Ovary (tissue), 9 donors: ENCODE measurements around the gene KRTCAP3. TPM values are rescaled to one million over a fixed set of nuclear protein-coding genes. Genes with fewer than 3 reads are reported as not detected.

Experiments
- DNase-seq, 5 donors: peaks; one replicate each; pipeline ENCODE4 v3.0.0-alpha.2; 2019 to 2020
- H3K27ac ChIP-seq, 2 donors: fragments of 200-600 bp; one replicate each; pipeline versions ENCODE4 v1.5.1 to v1.8.0; 2019 to 2022
- H3K27me3 ChIP-seq: fragments of 200-600 bp; one replicate; pipeline ENCODE4 v1.8.0; 2022
- H3K36me3 ChIP-seq: fragments of 200-600 bp; sonication (generic); one replicate; pipeline ENCODE4 v1.5.1; 2019
- H3K4me1 ChIP-seq: one replicate; pipeline ENCODE4 v1.8.1; 2013; ENCODE audit warnings: mild to moderate bottlenecking, moderate library complexity; ENCODE audit not compliant: insufficient read depth
- H3K4me3 ChIP-seq: fragments of 200-600 bp; sonication (generic); one replicate; pipeline ENCODE4 v1.5.1; 2017
- H3K9me3 ChIP-seq, 2 donors: fragments of 200-600 bp in 1 of 2; sonication (generic) in 1 of 2; one replicate each; pipeline versions ENCODE4 v1.5.1 to v1.8.1; 2013 to 2019; ENCODE audit warnings: mild to moderate bottlenecking in 1 of 2, moderate library complexity in 1 of 2
- CTCF ChIP-seq, 3 donors: fragments of 450-650 bp in 2 of 3; fragments of 200-600 bp in 1 of 3; IDR thresholded peaks; one replicate each; pipeline versions ENCODE4 v1.5.1 to v1.8.0; 2016 to 2022; ENCODE audit warnings: antibody characterized with exemption in 3 of 3, mild to moderate bottlenecking in 1 of 3
- EP300 ChIP-seq: sonication (generic); formaldehyde crosslinking; IDR thresholded peaks from one replicate; pipeline ENCODE4 v1.6.1; 2017; ENCODE audit warnings: antibody characterized with exemption
- POLR2A ChIP-seq: fragments of 450-650 bp; IDR thresholded peaks from one replicate; pipeline ENCODE4 v1.6.1; 2017; ENCODE audit warnings: antibody characterized with exemption, mild to moderate bottlenecking, moderate library complexity
- WGBS, 3 donors: extraction: QIAGEN DNeasy Blood & Tissue Kit in 1 of 3; methylation state at CpG; one replicate each; pipeline versions ENCODE4 v1.1.5 to v1.1.7; 2013 to 2017; 5-methylcytosine and 5-hydroxymethylcytosine counted together
- intact Hi-C, 4 donors: fragments of 100-400 bp; cut with DNase I; formaldehyde crosslinking; loops; one replicate each; pipeline versions ENCODE4 v1.11.0 to v1.15.1; 2022 to 2023
- polyA plus RNA-seq, 2 donors: library from polyadenylated mRNA; stranded (reverse); fragments of 200-250 nt in 1 of 2; fragments of 350-450 nt in 1 of 2; fragmentation: Illumina TruSeq in 1 of 2; extraction: RNeasy Lipid Tissue Mini Kit (QIAGEN cat#74804) in 1 of 2; gene quantifications; one replicate each; pipeline ENCODE4 v1.2.3, GENCODE V29; 2013 to 2014
- total RNA-seq, 7 donors: library from RNA; depleted of rRNA in 2 of 7; stranded (reverse); fragments of >200 nt in 2 of 7; fragmentation: NEBNext Ultra II Directional in 3 of 7; extraction: Animal tissue kit (Norgen Biotek cat#: 25700) in 3 of 7; gene quantifications; one replicate each; pipeline versions ENCODE4 v1.1.0 to v1.2.4, GENCODE V29; 2016 to 2023
- donor health status: DM: no; HTN: no; CAD: no; lungs with moderate emphysema.
- donor health status: DM: no; HTN: no; CAD: no.
- donor health status: Bipolar disorder and iron deficiency.
- donor health status: DM: yes; HTN: yes; CAD: no.
- donor health status: DM: no; HTN: no; CAD: no.
- donor health status: DM: yes; HTN: yes; CAD: no.

The KRTCAP3 gene
- total and polyA plus RNA-seq, 9 donors: 0.82 to 34.5 (median 3.6) TPM

- Histone ChIP-seq H3K27ac (no peak overlapping the region), H3K4me1 (peaks cover 2% of the 10 kb centered on the region), H3K4me3 (no peak overlapping the region), H3K27me3 (no peaks in the 10 kb centered on the region), H3K9me3 (no peaks in the 10 kb centered on the region), H3K36me3 (no peaks in the 10 kb centered on the region)
- intact Hi-C loops: no loop called here
- WGBS, 3 donors: 87 to 91% (median 89%) methylated on average over 8 of the region's 8 CpGs
- no peak for DNase-seq
- no peak for TF ChIP-seq POLR2A
- no peak for TF ChIP-seq EP300
- TF ChIP-seq CTCF (IDR thresholded peaks at IDR 0.05): no peak
Measured at GRCh38 chr2:27445155-27445554, 3.0 kb downstream of the KRTCAP3 start.

GRCh38 chr2:27445615-27446014, 3.4 kb downstream of the KRTCAP3 start:
- no peaks in the 10 kb centered on the region for H3K9me3 ChIP-seq
- no peak for DNase-seq
- no peak for TF ChIP-seq EP300
- no peaks in the 10 kb centered on the region for H3K36me3 ChIP-seq
- peaks cover 2% of the 10 kb centered on the region for H3K4me1 ChIP-seq
- WGBS, 3 donors: 83 to 88% (median 87%) methylated on average over 8 of the region's 8 CpGs
- H3K4me3 ChIP-seq: no peak overlapping the region
- no peaks in the 10 kb centered on the region for H3K27me3 ChIP-seq
- intact Hi-C loops: no loop called here
- no peak overlapping the region for H3K27ac ChIP-seq

- Histone ChIP-seq H3K36me3 (no peaks in the 10 kb centered on the region), H3K27ac (no peak overlapping the region), H3K27me3 (no peaks in the 10 kb centered on the region), H3K9me3 (no peaks in the 10 kb centered on the region), H3K4me3 (no peak overlapping the region), H3K4me1 (peaks cover 2% of the 10 kb centered on the region)
- WGBS, 3 donors: 84 to 92% (median 88%) methylated on average over 3 of the region's 3 CpGs
- DNase-seq: no peak
- TF ChIP-seq EP300 (no peak), CTCF (IDR thresholded peaks at IDR 0.05) (no peak), POLR2A (no peak)
- intact Hi-C loops: no loop called here
Measured at GRCh38 chr2:27446057-27446456, 3.9 kb downstream of the KRTCAP3 start.

- WGBS, 3 donors: 75 to 84% (median 77%) methylated on average over 3 of the region's 3 CpGs
- no peak overlapping the region for H3K4me3 ChIP-seq
- H3K27ac ChIP-seq: no peak overlapping the region
- DNase-seq: no peak
- no peaks in the 10 kb centered on the region for H3K9me3 ChIP-seq
- intact Hi-C loops: no loop called here
- TF ChIP-seq EP300 (no peak), POLR2A (no peak), CTCF (IDR thresholded peaks at IDR 0.05) (no peak)
- no peaks in the 10 kb centered on the region for H3K27me3 ChIP-seq
- no peaks in the 10 kb centered on the region for H3K4me1 ChIP-seq
- no peaks in the 10 kb centered on the region for H3K36me3 ChIP-seq
Measured at GRCh38 chr2:27448381-27448780, 6.2 kb downstream of the KRTCAP3 start.

- Histone ChIP-seq H3K36me3 (no peaks in the 10 kb centered on the region), H3K9me3 (no peaks in the 10 kb centered on the region), H3K4me1 (no peaks in the 10 kb centered on the region), H3K27me3 (no peaks in the 10 kb centered on the region), H3K27ac (no peak overlapping the region), H3K4me3 (no peak overlapping the region)
- intact Hi-C loops: no loop called here
- WGBS, 3 donors: 49 to 94% (median 81%) methylated on average over 1 of the region's 1 CpG
- DNase-seq: no peak
- TF ChIP-seq POLR2A (no peak), CTCF (IDR thresholded peaks at IDR 0.05) (no peak), EP300 (no peak)
Measured at GRCh38 chr2:27451095-27451494, 8.9 kb downstream of the KRTCAP3 start.
